Heart right ventricle (tissue), 16 donors: ENCODE data around the gene ILK. TPM values are rescaled to one million over a fixed set of nuclear protein-coding genes. Genes with fewer than 3 reads are reported as not detected.
A peak's percentile ranks its signal among the peaks of the same experiment; 100 is the strongest.

Experiments
- ATAC-seq, 8 donors: fragments of 200-7000 bp; cut with Tn5 transposase; one replicate each; pipeline ENCODE4 v1.9.1; 2020; ENCODE audit warnings: mild to moderate bottlenecking in 8 of 8, moderate library complexity in 8 of 8, moderate number of reproducible peaks in 1 of 8
- DNase-seq, 2 donors: peaks; one replicate each; pipeline ENCODE4 v3.0.0-alpha.2; 2020
- H3K27ac ChIP-seq, 10 donors: fragments of 200-600 bp; sonication (generic) in 2 of 10; one replicate each; pipeline versions ENCODE4 v1.5.0 to v1.8.0; 2020 to 2022; ENCODE audit warnings: mild to moderate bottlenecking in 3 of 10
- H3K27me3 ChIP-seq, 7 donors: fragments of 200-600 bp; one replicate each; pipeline ENCODE4 v1.8.0; 2021 to 2022; ENCODE audit warnings: mild to moderate bottlenecking in 2 of 7
- H3K36me3 ChIP-seq, 9 donors: fragments of 200-600 bp; sonication (generic) in 1 of 9; one replicate each; pipeline versions ENCODE4 v1.5.0 to v1.8.0; 2020 to 2022; ENCODE audit warnings: mild to moderate bottlenecking in 2 of 9
- H3K4me1 ChIP-seq, 9 donors: fragments of 200-600 bp; sonication (generic) in 1 of 9; one replicate each; pipeline versions ENCODE4 v1.5.0 to v1.8.0; 2020 to 2022; ENCODE audit warnings: mild to moderate bottlenecking in 4 of 9
- H3K4me3 ChIP-seq, 10 donors: fragments of 200-600 bp; sonication (generic) in 2 of 10; one replicate each; pipeline versions ENCODE4 v1.5.0 to v1.8.0; 2020 to 2022; ENCODE audit warnings: mild to moderate bottlenecking in 7 of 10, moderate library complexity in 2 of 10
- H3K9me3 ChIP-seq, 11 donors: fragments of 200-600 bp in 10 of 11; sonication (generic) in 2 of 11; one replicate each; pipeline versions ENCODE4 v1.5.0 to v1.8.0; 2013 to 2022; ENCODE audit warnings: mild to moderate bottlenecking in 2 of 11, control low read depth in 1 of 11, moderate library complexity in 1 of 11
- WGBS, 2 donors: extraction: QIAGEN DNeasy Blood & Tissue Kit; methylation state at CpG; one replicate each; pipeline ENCODE4 v1.1.7; 2013; ENCODE audit warnings: inconsistent platforms in 1 of 2; 5-methylcytosine and 5-hydroxymethylcytosine counted together
- intact Hi-C, 10 donors: fragments of 100-400 bp; cut with DNase I; formaldehyde crosslinking; loops; one replicate each; pipeline versions ENCODE4 v1.11.1 to v1.14.2; 2022
- polyA plus RNA-seq, 2 donors: library from polyadenylated mRNA; stranded (reverse); fragments of 200-250 nt; gene quantifications; one replicate each; pipeline ENCODE4 v1.2.3, GENCODE V29; 2013
- total RNA-seq, 10 donors: library from RNA; stranded (reverse); fragmentation: NEBNext Ultra II Directional in 3 of 10; extraction: Animal tissue kit (Norgen Biotek cat#: 25700) in 3 of 10; gene quantifications; one replicate each; pipeline versions ENCODE4 v1.2.1 to v1.2.4, GENCODE V29; 2021 to 2023
- TF ChIP-seq, protein P1 (sequence below), 9 donors: fragments of 200-600 bp; sonication (generic) in 2 of 9; IDR thresholded peaks; one replicate each; pipeline versions ENCODE4 v1.5.0 to v1.8.0; 2021 to 2022; ENCODE audit warnings: antibody characterized with exemption in 9 of 9, mild to moderate bottlenecking in 5 of 9, moderate library complexity in 1 of 9
- donor health status: Arrhythmogenic right ventricular cardiomyopathy.
- donor health status: ischemic (EF 13 %, LVEDD 7.1; RV severe dilation, severe dysfunction).
- donor health status: healthy with polysubstance abuse.
- donor health status: DM: no; HTN: yes; CAD: no.
- donor health status: DM: no; HTN: no; CAD: no.
- donor health status: ischemic (EF 25% LVEDD 6.9; RV normal size, moderate dysfunction).
- donor health status: ischemic (EF 25% LVEDD 5.7; RV mildly dilated, moderate dysfunction).
- donor health status: healthy.
- donor health status: DM: yes; HTN: yes; CAD: no.
- donor health status: Ischemic cardiomyopathy.
- donor health status: ischemic (EF 35%, LVEDD 5.7; RV mildly dilated, moderate dysfunction).
- donor health status: nonischemic (EF 11% LVEDD 7.7; RV severe dilation, severe dysfunction).
- donor health status: DM: yes; HTN: yes; CAD: no.
- donor health status: PGD.
- donor health status: ischemic (EF 29% LVEDD 5.4; RV normal size, mild dysfunction).
- donor health status: nonischemic (EF 23%, LVEDD 6.1; RV moderate dilation, normal function).

Gene ILK
- total and polyA plus RNA-seq, 12 donors, result 150 to 247 (median 214) TPM

DNA sequence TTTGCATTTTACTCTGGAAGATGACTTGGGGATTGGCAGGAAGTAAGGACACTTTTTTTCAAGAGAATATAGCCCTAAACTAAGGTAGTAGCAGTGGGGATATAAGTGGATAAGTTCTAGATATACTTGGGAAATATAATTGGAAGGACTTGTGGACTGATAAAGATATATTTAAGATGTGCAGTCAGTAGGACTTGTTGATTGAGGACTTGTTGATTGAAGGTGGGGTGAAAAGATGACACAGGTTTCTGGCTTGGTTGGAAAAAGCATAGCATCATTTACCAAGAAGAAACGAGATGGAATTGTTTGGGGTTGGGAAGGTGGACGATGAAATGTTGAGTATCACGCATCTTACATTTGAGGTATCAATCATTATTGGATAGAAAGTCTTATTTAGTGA, 9.9 kb downstream of the ILK start:
- H3K4me1 ChIP-seq, result peaks cover 8 to 64% (median 36%) of the 10 kb centered on the region in 9 donors
- TF ChIP-seq, protein P1, sequence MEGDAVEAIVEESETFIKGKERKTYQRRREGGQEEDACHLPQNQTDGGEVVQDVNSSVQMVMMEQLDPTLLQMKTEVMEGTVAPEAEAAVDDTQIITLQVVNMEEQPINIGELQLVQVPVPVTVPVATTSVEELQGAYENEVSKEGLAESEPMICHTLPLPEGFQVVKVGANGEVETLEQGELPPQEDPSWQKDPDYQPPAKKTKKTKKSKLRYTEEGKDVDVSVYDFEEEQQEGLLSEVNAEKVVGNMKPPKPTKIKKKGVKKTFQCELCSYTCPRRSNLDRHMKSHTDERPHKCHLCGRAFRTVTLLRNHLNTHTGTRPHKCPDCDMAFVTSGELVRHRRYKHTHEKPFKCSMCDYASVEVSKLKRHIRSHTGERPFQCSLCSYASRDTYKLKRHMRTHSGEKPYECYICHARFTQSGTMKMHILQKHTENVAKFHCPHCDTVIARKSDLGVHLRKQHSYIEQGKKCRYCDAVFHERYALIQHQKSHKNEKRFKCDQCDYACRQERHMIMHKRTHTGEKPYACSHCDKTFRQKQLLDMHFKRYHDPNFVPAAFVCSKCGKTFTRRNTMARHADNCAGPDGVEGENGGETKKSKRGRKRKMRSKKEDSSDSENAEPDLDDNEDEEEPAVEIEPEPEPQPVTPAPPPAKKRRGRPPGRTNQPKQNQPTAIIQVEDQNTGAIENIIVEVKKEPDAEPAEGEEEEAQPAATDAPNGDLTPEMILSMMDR (IDR thresholded peaks at IDR 0.05), result no peak
- WGBS, 2 donors, result 95 to 96% methylated on average over 3 of the region's 3 CpGs
- H3K27me3 ChIP-seq, result no peaks in the 10 kb centered on the region
- no peak for DNase-seq
- no peak overlapping the region for H3K4me3 ChIP-seq
- no peak for ATAC-seq
- H3K36me3 ChIP-seq, result peaks cover 3 to 71% (median 35%) of the 10 kb centered on the region in 9 donors
- peak overlapping the region in 9 of 10 donors; percentile 94 to 100 (median 98) for H3K27ac ChIP-seq
- intact Hi-C loops, result loop anchor here in 4 of 10 donors (2.0 to 10.0 kb wide), 4 partner anchors 39 to 69 kb away; partner anchors contain the start of gene MRPL17 (in 2 of the 4)
- no peaks in the 10 kb centered on the region for H3K9me3 ChIP-seq

DNA sequence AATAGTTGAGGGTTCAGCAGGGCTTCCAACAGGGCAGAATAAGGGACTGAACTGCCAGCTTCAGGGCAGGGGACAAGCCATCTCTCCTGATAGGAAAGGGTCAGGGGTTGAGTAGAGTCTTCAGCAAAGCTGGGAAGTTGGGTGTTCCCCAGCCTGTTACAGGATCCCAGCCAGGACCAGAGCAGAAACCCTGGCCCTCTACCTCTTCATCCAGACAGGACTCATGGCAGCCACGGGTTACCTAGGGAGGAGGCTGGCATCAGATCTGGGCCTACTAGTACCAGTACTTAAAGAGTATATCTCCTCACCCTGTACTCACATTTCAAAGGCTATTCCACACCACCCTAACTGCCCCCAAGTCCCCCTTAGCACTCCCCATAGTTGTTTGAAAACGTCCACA, 10.9 kb downstream of the ILK start:
- DNase-seq, result no peak
- 94 to 96% methylated on average over 2 of the region's 2 CpGs for WGBS, 2 donors
- ATAC-seq, result no peak
- TF ChIP-seq, protein P1 (IDR thresholded peaks at IDR 0.05), result no peak
- no peaks in the 10 kb centered on the region for H3K27me3 ChIP-seq
- no peak overlapping the region for H3K27ac ChIP-seq
- intact Hi-C loops, result loop anchor here in 3 of 10 donors (5.0 to 10.0 kb wide), 3 partner anchors 38 to 60 kb away; no protein-coding TSS in a partner anchor
- H3K9me3 ChIP-seq, result no peaks in the 10 kb centered on the region
- peaks cover 10 to 60% (median 41%) of the 10 kb centered on the region in 9 donors for H3K4me1 ChIP-seq
- H3K4me3 ChIP-seq, result no peak overlapping the region
- H3K36me3 ChIP-seq, result peaks cover 2 to 62% (median 26%) of the 10 kb centered on the region in 9 donors

GRCh38 chr11:6615046-6615445, 11.5 kb downstream of the ILK start:
- Histone ChIP-seq H3K36me3 (peaks cover 0 to 56% (median 20%) of the 10 kb centered on the region in 9 donors), H3K27ac (no peak overlapping the region), H3K27me3 (no peaks in the 10 kb centered on the region), H3K4me1 (peaks cover 10 to 60% (median 46%) of the 10 kb centered on the region in 9 donors), H3K9me3 (no peaks in the 10 kb centered on the region), H3K4me3 (no peak overlapping the region)
- intact Hi-C loops, result loop anchor here in 2 of 10 donors (5.0 to 10.0 kb wide), 2 partner anchors 60 to 67 kb away; partner anchors contain the start of gene MRPL17 (in 1 of the 2)
- ATAC-seq (no peak), DNase-seq (no peak)
- WGBS, 2 donors, result 92 to 94% methylated on average over 5 of the region's 5 CpGs
- TF ChIP-seq, protein P1 (IDR thresholded peaks at IDR 0.05), result no peak

DNA sequence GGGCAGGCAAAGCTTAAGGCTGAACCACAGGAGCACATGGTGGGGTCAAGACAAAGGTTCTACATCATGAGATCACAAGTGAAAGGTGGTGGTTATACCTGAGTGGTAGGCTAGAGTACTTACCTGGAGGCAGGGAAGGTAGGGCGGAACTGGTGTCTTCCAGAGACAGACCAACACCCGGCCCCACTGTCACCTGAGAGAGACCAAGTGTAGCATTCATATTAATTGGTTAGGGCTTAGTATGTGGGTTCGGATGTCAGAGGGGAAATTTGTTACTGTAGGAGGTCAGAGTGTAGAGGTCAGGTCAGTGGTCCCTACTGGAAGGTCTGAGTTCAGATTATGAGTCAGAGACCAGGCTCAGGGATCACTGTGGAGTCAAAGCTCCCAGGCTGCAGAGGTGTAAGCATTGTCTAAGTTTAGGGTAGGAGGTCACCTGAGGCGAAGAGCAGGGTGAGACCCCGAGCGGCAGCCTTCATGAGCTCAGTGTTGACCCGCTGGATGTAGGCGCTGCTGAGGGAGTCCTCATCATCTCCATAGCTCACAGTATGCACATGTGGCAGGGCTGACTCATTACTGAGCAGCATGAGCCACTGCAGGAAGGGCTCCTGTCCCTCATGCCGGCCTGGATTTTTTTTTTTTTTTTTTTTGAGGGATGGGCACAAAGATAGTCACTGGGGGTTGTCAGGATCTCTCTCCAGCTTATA, 12.5 kb downstream of the ILK start:
- Histone ChIP-seq H3K27ac (no peak overlapping the region), H3K27me3 (no peaks in the 10 kb centered on the region), H3K4me3 (no peak overlapping the region), H3K9me3 (no peaks in the 10 kb centered on the region), H3K4me1 (peaks cover 10 to 60% (median 37%) of the 10 kb centered on the region in 9 donors), H3K36me3 (peaks cover 0 to 46% (median 10%) of the 10 kb centered on the region in 9 donors)
- TF ChIP-seq, protein P1 (IDR thresholded peaks at IDR 0.05), result no peak
- ATAC-seq (no peak), DNase-seq (no peak)
- intact Hi-C loops, result loop anchor here in 2 of 10 donors (5.0 to 10.0 kb wide), 2 partner anchors 59 to 66 kb away; partner anchors contain the start of gene MRPL17 (in 1 of the 2)
- WGBS, 2 donors, result 97 to 98% methylated on average over 9 of the region's 9 CpGs
